HL-60 (cell line): ENCODE data around the gene MAPK1.

ENCODE experiments used
- DNase-seq, 2 experiments: peaks; one replicate each; pipeline ENCODE4 v3.0.0-alpha.2; 2010 to 2020; ENCODE audit warnings: low read depth in 1 of 2, low spot score in 1 of 2
- H3K27ac ChIP-seq: fragments of 250-450 bp; sonication (Bioruptor Pico); replicated peaks from 2 replicates; pipeline ENCODE4 v1.5.1; 2020; ENCODE audit warnings: mild to moderate bottlenecking, moderate library complexity
- H3K27me3 ChIP-seq: fragments of 250-450 bp; sonication (Bioruptor Pico); 2 replicates; pipeline ENCODE4 v1.5.1; 2021; ENCODE audit warnings: mild to moderate bottlenecking, moderate library complexity; ENCODE audit not compliant: insufficient read depth, poor library complexity, severe bottlenecking
- H3K4me3 ChIP-seq: replicated peaks from 2 replicates; pipeline ENCODE4 v1.5.1; 2011; ENCODE audit warnings: mild to moderate bottlenecking, control low read depth, low read length; ENCODE audit not compliant: insufficient read depth
- GABPA ChIP-seq: IDR thresholded peaks from 2 replicates; pipeline ENCODE4 v1.6.1; 2012; ENCODE audit warnings: low read depth
- POLR2AphosphoS5 ChIP-seq: IDR thresholded peaks from 2 replicates; pipeline ENCODE4 v1.6.1; 2012; ENCODE audit warnings: low read depth
- SPI1 ChIP-seq: IDR thresholded peaks from 2 replicates; pipeline ENCODE4 v1.6.1; 2012; ENCODE audit warnings: low read depth, mild to moderate bottlenecking, borderline replicate concordance
- TF ChIP-seq, protein P1 (sequence below): IDR thresholded peaks from 2 replicates; pipeline ENCODE4 v1.6.1; 2012; ENCODE audit warnings: low read depth; ENCODE audit not compliant: insufficient replicate concordance
- TF ChIP-seq, protein P2 (sequence below): IDR thresholded peaks from one replicate; pipeline ENCODE4 v1.5.1; 2011; ENCODE audit warnings: low read length, control low read depth, inconsistent platforms; ENCODE audit not compliant: insufficient read depth

MAPK1 gene

DNA sequence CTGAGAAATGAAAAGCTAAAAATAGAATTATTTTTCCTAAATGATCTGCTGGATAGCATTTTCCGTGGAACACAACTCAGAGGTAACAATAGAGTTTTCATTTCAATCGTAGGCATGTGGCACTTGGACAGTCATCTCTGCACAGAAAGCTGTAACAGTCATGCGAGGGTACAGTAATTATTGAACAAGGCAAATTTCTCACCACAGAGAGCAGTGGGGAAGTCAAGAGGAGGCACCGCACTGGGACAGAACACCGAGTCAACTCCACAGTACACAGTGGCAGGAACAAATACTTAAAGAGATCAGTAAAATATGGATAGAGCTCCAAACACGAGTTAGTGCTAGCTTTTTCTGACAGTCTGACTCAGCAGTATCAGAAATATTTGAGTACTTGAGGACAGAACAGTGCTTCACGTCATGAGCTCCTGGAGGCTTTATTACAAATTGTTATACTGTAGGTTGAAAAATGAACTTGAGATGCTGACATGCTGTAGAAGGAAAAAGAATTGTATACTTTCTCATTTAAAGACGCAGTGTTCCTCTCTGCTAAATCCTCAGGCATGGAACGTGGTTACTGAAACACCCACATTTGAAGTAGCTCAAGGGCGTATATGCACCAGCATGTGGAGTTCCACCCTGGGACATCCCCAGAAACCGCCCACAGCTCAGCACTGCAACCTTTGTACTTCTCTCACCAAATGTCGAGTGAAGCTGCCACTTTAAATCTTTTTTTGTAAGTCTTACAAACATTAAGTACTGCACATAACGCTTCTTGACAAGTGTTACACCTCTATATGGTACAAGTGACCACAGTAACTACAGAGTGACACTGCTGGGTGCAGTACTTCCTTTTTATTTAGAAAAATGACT, 104.5 kb downstream of the MAPK1 start:
- Histone ChIP-seq H3K4me3 (no peak overlapping the region), H3K27ac (peak overlapping the region; percentile 5; the same call in 1 of the 2 replicates), H3K27me3 (no peaks in the 10 kb centered on the region)
- no peak for TF ChIP-seq GABPA
- no peak for TF ChIP-seq POLR2AphosphoS5
- no peak for TF ChIP-seq SPI1
- TF ChIP-seq, protein P1, sequence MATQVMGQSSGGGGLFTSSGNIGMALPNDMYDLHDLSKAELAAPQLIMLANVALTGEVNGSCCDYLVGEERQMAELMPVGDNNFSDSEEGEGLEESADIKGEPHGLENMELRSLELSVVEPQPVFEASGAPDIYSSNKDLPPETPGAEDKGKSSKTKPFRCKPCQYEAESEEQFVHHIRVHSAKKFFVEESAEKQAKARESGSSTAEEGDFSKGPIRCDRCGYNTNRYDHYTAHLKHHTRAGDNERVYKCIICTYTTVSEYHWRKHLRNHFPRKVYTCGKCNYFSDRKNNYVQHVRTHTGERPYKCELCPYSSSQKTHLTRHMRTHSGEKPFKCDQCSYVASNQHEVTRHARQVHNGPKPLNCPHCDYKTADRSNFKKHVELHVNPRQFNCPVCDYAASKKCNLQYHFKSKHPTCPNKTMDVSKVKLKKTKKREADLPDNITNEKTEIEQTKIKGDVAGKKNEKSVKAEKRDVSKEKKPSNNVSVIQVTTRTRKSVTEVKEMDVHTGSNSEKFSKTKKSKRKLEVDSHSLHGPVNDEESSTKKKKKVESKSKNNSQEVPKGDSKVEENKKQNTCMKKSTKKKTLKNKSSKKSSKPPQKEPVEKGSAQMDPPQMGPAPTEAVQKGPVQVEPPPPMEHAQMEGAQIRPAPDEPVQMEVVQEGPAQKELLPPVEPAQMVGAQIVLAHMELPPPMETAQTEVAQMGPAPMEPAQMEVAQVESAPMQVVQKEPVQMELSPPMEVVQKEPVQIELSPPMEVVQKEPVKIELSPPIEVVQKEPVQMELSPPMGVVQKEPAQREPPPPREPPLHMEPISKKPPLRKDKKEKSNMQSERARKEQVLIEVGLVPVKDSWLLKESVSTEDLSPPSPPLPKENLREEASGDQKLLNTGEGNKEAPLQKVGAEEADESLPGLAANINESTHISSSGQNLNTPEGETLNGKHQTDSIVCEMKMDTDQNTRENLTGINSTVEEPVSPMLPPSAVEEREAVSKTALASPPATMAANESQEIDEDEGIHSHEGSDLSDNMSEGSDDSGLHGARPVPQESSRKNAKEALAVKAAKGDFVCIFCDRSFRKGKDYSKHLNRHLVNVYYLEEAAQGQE: no peak
- TF ChIP-seq, protein P2, sequence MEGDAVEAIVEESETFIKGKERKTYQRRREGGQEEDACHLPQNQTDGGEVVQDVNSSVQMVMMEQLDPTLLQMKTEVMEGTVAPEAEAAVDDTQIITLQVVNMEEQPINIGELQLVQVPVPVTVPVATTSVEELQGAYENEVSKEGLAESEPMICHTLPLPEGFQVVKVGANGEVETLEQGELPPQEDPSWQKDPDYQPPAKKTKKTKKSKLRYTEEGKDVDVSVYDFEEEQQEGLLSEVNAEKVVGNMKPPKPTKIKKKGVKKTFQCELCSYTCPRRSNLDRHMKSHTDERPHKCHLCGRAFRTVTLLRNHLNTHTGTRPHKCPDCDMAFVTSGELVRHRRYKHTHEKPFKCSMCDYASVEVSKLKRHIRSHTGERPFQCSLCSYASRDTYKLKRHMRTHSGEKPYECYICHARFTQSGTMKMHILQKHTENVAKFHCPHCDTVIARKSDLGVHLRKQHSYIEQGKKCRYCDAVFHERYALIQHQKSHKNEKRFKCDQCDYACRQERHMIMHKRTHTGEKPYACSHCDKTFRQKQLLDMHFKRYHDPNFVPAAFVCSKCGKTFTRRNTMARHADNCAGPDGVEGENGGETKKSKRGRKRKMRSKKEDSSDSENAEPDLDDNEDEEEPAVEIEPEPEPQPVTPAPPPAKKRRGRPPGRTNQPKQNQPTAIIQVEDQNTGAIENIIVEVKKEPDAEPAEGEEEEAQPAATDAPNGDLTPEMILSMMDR: no peak
- peak in 1 of 2 experiments; percentile 14 for DNase-seq

DNA sequence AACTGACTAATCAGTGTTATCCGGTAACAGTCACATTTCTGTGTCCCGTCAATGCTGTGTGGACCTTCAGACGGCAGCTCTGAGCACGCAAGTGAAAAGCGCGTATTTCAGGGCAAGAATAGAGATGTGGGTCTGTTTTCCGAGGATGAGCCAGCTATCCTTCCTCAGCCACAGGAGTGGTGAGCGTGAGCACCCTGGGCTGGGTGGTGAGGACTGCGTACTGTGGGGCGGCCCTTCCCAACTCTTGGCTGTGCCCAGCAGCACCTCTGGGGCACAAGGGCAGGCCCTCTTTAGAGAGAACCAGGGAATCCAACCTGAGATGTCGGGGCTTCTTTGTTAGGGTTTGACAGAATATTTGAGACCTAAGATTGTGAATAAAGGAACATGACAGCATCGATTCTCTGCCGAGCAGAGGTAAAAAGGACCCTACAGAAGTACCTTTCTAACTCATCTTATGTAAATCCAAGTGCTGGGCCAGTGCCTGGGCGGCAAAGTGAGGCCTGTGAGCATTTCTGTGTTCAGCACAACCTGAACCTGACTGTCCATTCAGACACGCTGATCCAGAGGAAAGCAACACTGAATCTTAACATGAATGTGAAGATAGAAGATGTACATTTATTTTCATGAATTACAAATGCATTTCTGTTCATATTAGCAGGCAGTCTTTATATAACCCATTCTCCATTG, 105.3 kb downstream of the MAPK1 start:
- no peak overlapping the region for H3K4me3 ChIP-seq
- H3K27me3 ChIP-seq: no peaks in the 10 kb centered on the region
- no peak overlapping the region for H3K27ac ChIP-seq
- no peak for DNase-seq
- TF ChIP-seq, protein P1: no peak
- TF ChIP-seq SPI1 (no peak), GABPA (no peak), POLR2AphosphoS5 (no peak)
- TF ChIP-seq, protein P2: no peak

DNA sequence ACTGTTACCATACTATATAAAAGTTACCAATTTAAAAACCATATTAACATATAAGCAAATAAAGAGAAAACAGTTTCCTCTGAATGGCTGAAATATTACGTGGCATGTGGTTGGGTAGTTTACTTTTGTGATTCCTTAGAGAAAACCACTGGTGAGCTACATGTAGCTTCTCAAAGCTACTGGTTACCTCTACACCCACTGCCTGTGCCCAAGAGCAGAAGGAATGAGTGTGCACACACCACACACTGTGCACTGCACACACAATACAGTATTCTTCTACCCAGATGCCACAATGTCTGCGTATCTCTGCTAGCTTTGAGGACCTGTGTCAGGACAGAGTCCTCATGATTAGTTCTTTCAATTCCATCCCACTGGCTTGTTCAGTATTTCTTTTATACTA, 106.4 kb downstream of the MAPK1 start:
- peak overlapping the region; percentile 15 for H3K27ac ChIP-seq

More for the DNA sequence above, 106.4 kb downstream of the MAPK1 start:
- Histone ChIP-seq H3K4me3 (no peak overlapping the region), H3K27me3 (no peaks in the 10 kb centered on the region)
- DNase-seq: no peak
- TF ChIP-seq POLR2AphosphoS5 (no peak), GABPA (no peak), SPI1 (no peak)
- TF ChIP-seq, protein P1: no peak
- TF ChIP-seq, protein P2: no peak
